ENCODE results near the gene ZFAND3. TPM values are rescaled to one million over a fixed set of nuclear protein-coding genes. Genes with fewer than 3 reads are reported as not detected.

The ZFAND3 gene
- total and polyA plus RNA-seq, 2 donors (not counting 3 experiments of a cell fraction or from before 2014, with no cell fraction given), result 15.4 to 54.2 TPM

DNA sequence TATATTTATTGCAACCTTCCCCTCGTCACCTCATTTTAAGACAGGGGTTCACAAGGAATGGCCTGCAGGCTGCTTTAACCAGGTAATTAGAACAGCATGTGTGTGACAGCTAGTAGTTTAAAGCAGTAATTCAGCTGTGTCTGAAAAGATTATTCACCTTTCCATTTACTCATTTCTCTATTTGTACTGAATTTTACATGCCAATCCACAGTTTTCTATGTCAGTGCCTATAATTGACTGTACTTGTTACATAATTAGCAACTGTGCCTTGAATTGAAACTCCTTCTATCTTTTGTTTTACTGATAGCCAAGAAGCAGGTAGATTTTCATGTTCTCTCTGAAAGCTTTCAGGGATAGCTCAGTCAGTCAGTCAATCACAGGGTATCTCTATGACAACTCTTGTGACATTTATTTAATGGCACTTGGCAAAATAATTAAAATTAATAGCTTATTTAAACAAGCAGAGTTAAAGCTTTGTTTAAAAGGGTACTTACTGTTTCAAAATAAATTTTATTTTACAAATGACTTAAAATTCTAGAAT lies 214.0 kb downstream of the ZFAND3 start:
- BruUV-seq (replicated peaks), result no TSS peak
- FAIRE-seq (no peak), DNase-seq (ENCODE audit: low read depth, low spot score) (no peak)
- Histone ChIP-seq H3K4me1 (ENCODE audit: control insufficient read depth, extremely low read depth, insufficient read depth, low read length) (no peaks in the 10 kb centered on the region), H4K20me1 (replicated peaks; ENCODE audit: control insufficient read depth, extremely low read depth, insufficient read depth, low read length) (peaks cover 3% of the 10 kb centered on the region), H3K36me3 (ENCODE audit: control insufficient read depth in 2 of 2, extremely low read depth in 1 of 2, insufficient read depth in 2 of 2, low read length in 2 of 2) (no peaks in the 10 kb centered on the region), H3K9ac (replicated peaks; ENCODE audit: extremely low read depth, insufficient read depth, low read length) (no peak overlapping the region), H3K27me3 (ENCODE audit: control insufficient read depth in 2 of 2, insufficient read depth in 2 of 2, low read length in 2 of 2) (no peaks in the 10 kb centered on the region), H3K9me1 (replicated peaks; ENCODE audit: control insufficient read depth, extremely low read depth, insufficient read depth, low read length) (no peaks in the 10 kb centered on the region), H3K4me2 (ENCODE audit: insufficient read depth, low read length) (no peak overlapping the region), H3K79me2 (ENCODE audit: control insufficient read depth, insufficient read depth, low read length) (peaks cover 62% of the 10 kb centered on the region), H2AFZ (ENCODE audit: low read depth, low read length) (no peak overlapping the region), H3K9me3 (replicated peaks; ENCODE audit: control insufficient read depth, insufficient read depth, low read length) (no peaks in the 10 kb centered on the region), H3K4me3 (replicated peaks in 1 of 3; ENCODE audit: insufficient read depth in 1 of 3, low read depth in 1 of 3, low read length in 3 of 3) (no peak overlapping the region), H3K27ac (ENCODE audit: insufficient read depth, low read depth, low read length) (no peak overlapping the region)
- dilution Hi-C loops (cut with MboI; ENCODE audit: extremely low pct_ligation_motif_present, low sequenced_read_pairs), result no loop called here
- no peak for TF ChIP-seq EZH2 (IDR thresholded peaks at IDR 0.05; ENCODE audit: borderline replicate concordance, low read depth, low read length, severe bottlenecking)
- no peak for TF ChIP-seq POLR2A (IDR thresholded peaks at IDR 0.05; ENCODE audit: low read depth, low read length)
- TF ChIP-seq POLR2AphosphoS5 (IDR thresholded peaks at IDR 0.05; ENCODE audit: insufficient read depth, low read depth, low read length), result no peak
- TF ChIP-seq, protein P1, sequence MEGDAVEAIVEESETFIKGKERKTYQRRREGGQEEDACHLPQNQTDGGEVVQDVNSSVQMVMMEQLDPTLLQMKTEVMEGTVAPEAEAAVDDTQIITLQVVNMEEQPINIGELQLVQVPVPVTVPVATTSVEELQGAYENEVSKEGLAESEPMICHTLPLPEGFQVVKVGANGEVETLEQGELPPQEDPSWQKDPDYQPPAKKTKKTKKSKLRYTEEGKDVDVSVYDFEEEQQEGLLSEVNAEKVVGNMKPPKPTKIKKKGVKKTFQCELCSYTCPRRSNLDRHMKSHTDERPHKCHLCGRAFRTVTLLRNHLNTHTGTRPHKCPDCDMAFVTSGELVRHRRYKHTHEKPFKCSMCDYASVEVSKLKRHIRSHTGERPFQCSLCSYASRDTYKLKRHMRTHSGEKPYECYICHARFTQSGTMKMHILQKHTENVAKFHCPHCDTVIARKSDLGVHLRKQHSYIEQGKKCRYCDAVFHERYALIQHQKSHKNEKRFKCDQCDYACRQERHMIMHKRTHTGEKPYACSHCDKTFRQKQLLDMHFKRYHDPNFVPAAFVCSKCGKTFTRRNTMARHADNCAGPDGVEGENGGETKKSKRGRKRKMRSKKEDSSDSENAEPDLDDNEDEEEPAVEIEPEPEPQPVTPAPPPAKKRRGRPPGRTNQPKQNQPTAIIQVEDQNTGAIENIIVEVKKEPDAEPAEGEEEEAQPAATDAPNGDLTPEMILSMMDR (IDR thresholded peaks at IDR 0.05; ENCODE audit: extremely low read depth in 1 of 2, insufficient read depth in 1 of 2, low read depth in 1 of 2, low read length in 2 of 2), result no peak
- no peak for TF ChIP-seq FOS (IDR thresholded peaks at IDR 0.05; ENCODE audit: borderline replicate concordance, insufficient read depth, low read length)
- no peak for TF ChIP-seq GATA2 (IDR thresholded peaks at IDR 0.05; ENCODE audit: insufficient read depth, insufficient read length, low read depth, low read length)
- TF ChIP-seq, protein P2, sequence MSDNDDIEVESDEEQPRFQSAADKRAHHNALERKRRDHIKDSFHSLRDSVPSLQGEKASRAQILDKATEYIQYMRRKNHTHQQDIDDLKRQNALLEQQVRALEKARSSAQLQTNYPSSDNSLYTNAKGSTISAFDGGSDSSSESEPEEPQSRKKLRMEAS (IDR thresholded peaks at IDR 0.05; ENCODE audit: insufficient read depth, insufficient read length), result no peak
- TF ChIP-seq JUN (IDR thresholded peaks at IDR 0.05; ENCODE audit: borderline replicate concordance, insufficient read depth, insufficient read length, low read depth), result no peak
- TF ChIP-seq MYC (IDR thresholded peaks at IDR 0.05; ENCODE audit: low read depth, low read length), result no peak
- ChIA-PET POLR2A (no interaction called here), CTCF (interaction anchor here (0.6 to 4.8 kb wide), 40 partner anchors 9 to 772 kb away, joined by 3 to 91 read pairs (median 4); no protein-coding TSS in a partner anchor)
- intact Hi-C loops (cut with micrococcal nuclease), result loop anchor here (5.0 kb wide), 1 partner anchor 539 kb away; no protein-coding TSS in a partner anchor
